Cardiac atrium fibroblast (primary cell): ENCODE data around the gene RCAN2. TPM values are rescaled to one million over a fixed set of nuclear protein-coding genes. Genes with fewer than 3 reads are reported as not detected.

Experiments used
- total RNA-seq: library from RNA; depleted of rRNA; stranded (reverse); fragments of >200 nt; gene quantifications from 2 replicates; pipeline ENCODE4 v1.2.3, GENCODE V29; 2015

RCAN2 gene
- total RNA-seq, result 0.16 TPM in 1 of 2 replicates, not detected in the other

DNA sequence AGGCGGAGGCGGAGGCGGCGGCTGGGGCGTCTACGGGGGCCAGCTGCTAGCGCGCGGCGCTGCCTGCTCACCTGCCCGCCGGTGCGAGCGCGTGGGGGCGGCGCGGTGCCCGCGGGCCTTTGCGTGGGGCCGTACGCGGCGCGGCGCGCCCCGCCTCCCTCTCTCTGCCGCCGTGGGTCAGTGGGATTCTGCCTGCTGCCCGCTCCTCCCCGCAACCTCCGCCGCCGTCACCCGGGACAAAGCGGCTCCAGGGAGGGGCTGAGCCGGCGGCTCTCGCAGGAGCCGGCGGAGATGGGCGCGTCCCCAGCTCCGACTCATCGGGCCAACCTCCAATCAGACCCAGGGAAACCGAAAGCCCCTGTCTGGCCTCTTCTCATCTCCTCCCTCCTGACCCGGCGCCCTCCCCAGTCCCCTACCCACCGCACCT is at the start of gene RCAN2:
TSS of gene RCAN2 (minus strand) at position 249 of the 427 bp plus-strand sequence.

Other genes starting within 250 kb of the RCAN2 start
- gene CYP39A1, start 161.4 kb upstream of the RCAN2 start, total RNA-seq, result not detected in 2 replicates
- gene SLC25A27, start 161.5 kb upstream of the RCAN2 start, total RNA-seq, result 0.90 and 2.3 TPM in 2 replicates
- gene TDRD6, start 196.4 kb upstream of the RCAN2 start, total RNA-seq, result not detected in 2 replicates
- not detected in 2 replicates for gene PLA2G7, start 243.9 kb upstream of the RCAN2 start, total RNA-seq